ENCODE results near the gene RBM5. TPM values are rescaled to one million over a fixed set of nuclear protein-coding genes. Genes with fewer than 3 reads are reported as not detected.

RBM5 gene
- total RNA-seq, 2 donors from 2014 or later, result 217 to 301 TPM

DNA sequence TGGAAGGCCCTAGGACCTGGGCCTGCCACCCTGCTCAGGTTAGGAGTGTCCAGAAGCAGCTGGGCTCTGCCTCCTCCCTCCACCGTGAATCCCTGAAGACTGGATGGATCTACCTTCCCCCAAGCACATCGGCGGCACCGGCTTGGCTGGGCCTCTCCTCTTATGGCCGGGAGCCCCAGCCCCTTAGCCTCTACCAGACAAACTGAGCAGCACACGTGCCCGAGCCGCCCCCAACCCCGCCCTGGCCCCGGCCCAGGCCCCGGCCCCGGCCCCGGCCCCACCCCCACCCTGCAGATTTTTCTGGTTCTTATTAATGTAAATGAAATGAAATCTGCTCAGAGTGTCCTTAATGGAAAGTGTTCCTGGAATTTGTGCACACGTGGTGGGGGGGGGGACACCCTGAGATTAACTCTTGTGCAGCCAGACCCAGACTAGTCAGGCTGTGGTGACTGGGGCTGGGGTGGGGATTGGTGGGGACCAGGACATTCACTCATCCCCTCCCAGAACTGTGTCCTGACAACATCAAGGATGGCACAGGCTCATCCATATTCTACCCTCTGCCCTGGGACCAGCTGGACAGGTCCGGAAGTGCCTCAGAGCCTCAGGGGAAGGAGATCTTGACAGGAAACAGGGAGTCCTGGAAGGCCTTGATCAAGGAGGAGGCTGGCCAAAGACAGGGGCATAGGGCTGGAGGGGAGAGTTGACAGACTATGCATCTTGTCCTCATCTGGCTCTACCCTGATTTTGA is 35.5 kb downstream of the RBM5 start:
- Histone ChIP-seq H3K4me3 (no peak overlapping the region), H3K27me3 (replicated peaks; ENCODE audit: insufficient read depth) (no peaks in the 10 kb centered on the region), H3K27ac (no peak overlapping the region), H3K9me3 (no peaks in the 10 kb centered on the region), H3K4me1 (ENCODE audit: control insufficient read depth in 1 of 2, low read depth in 2 of 2) (peaks cover 14 to 41% of the 10 kb centered on the region in 2 donors), H3K36me3 (peaks cover 6% of the 10 kb centered on the region)
- DNase-seq (ENCODE audit: low spot score), result no peak
- ATAC-seq (ENCODE audit: insufficient number of reproducible peaks, low FRiP score, low read depth), result no peak
- TF ChIP-seq, protein P1, sequence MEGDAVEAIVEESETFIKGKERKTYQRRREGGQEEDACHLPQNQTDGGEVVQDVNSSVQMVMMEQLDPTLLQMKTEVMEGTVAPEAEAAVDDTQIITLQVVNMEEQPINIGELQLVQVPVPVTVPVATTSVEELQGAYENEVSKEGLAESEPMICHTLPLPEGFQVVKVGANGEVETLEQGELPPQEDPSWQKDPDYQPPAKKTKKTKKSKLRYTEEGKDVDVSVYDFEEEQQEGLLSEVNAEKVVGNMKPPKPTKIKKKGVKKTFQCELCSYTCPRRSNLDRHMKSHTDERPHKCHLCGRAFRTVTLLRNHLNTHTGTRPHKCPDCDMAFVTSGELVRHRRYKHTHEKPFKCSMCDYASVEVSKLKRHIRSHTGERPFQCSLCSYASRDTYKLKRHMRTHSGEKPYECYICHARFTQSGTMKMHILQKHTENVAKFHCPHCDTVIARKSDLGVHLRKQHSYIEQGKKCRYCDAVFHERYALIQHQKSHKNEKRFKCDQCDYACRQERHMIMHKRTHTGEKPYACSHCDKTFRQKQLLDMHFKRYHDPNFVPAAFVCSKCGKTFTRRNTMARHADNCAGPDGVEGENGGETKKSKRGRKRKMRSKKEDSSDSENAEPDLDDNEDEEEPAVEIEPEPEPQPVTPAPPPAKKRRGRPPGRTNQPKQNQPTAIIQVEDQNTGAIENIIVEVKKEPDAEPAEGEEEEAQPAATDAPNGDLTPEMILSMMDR (IDR thresholded peaks at IDR 0.05), result no peak

DNA sequence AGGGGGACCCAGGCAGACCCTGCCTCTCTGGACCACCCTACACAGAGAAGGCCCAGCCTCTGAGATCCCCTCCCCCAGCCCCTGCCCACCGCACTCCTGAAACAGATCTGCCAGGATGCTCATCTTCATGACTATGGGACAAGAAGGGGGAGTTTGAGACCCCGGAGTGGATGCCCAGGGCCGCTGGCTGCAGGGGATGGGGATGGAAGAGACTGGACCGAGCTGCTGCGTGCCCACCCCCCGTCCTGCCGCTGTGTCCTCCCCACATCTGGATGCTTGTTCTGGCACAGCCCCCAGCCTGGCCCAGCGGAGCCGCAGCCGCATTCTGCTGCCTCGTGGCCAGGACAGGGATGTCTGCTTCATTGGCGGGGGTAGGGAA is 36.1 kb downstream of the RBM5 start:
- no peaks in the 10 kb centered on the region for H3K9me3 ChIP-seq
- no peak for ATAC-seq (ENCODE audit: insufficient number of reproducible peaks, low FRiP score, low read depth)
- TF ChIP-seq, protein P1 (IDR thresholded peaks at IDR 0.05), result no peak
- DNase-seq (ENCODE audit: low spot score), result no peak
- no peak overlapping the region for H3K27ac ChIP-seq
- H3K4me3 ChIP-seq, result no peak overlapping the region
- peaks cover 14 to 41% of the 10 kb centered on the region in 2 donors for H3K4me1 ChIP-seq (ENCODE audit: control insufficient read depth in 1 of 2, low read depth in 2 of 2)
- peaks cover 5% of the 10 kb centered on the region for H3K36me3 ChIP-seq
- H3K27me3 ChIP-seq (replicated peaks; ENCODE audit: insufficient read depth), result no peaks in the 10 kb centered on the region

GRCh38 chr3:50125541-50126286 is 37.0 kb downstream of the RBM5 start:
- Histone ChIP-seq H3K9me3 (no peaks in the 10 kb centered on the region), H3K4me3 (no peak overlapping the region), H3K27me3 (replicated peaks; ENCODE audit: insufficient read depth) (no peaks in the 10 kb centered on the region), H3K27ac (no peak overlapping the region), H3K4me1 (ENCODE audit: control insufficient read depth in 1 of 2, low read depth in 2 of 2) (peaks cover 14 to 41% of the 10 kb centered on the region in 2 donors), H3K36me3 (no peaks in the 10 kb centered on the region)
- DNase-seq (ENCODE audit: low spot score), result no peak
- ATAC-seq (ENCODE audit: insufficient number of reproducible peaks, low FRiP score, low read depth), result no peak
- TF ChIP-seq, protein P1 (IDR thresholded peaks at IDR 0.05), result no peak

- H3K27ac ChIP-seq, result no peak overlapping the region
- TF ChIP-seq, protein P1 (IDR thresholded peaks at IDR 0.05), result no peak
- no peak overlapping the region for H3K4me3 ChIP-seq
- no peaks in the 10 kb centered on the region for H3K27me3 ChIP-seq (replicated peaks; ENCODE audit: insufficient read depth)
- DNase-seq (ENCODE audit: low spot score) (no peak), ATAC-seq (ENCODE audit: insufficient number of reproducible peaks, low FRiP score, low read depth) (no peak)
- H3K9me3 ChIP-seq, result no peaks in the 10 kb centered on the region
- peaks cover 14 to 41% of the 10 kb centered on the region in 2 donors for H3K4me1 ChIP-seq (ENCODE audit: control insufficient read depth in 1 of 2, low read depth in 2 of 2)
- H3K36me3 ChIP-seq, result no peaks in the 10 kb centered on the region
These were observed 37.8 kb downstream of the RBM5 start for GRCh38 chr3:50126287-50127211.
